Keratinocyte (primary cell): Measurements from ENCODE around the gene MMRN2. TPM values are rescaled to one million over a fixed set of nuclear protein-coding genes. Genes with fewer than 3 reads are reported as not detected.

ENCODE experiments used
- DNase-seq: peaks from one replicate; pipeline ENCODE4 v3.0.0-alpha.2; 2011; ENCODE audit warnings: low read depth, missing footprints, low spot score
- FAIRE-seq: peaks from 2 replicates; lab custom pipeline; 2011; peaks lifted over from hg19 to GRCh38; lab: Jason Lieb, UNC
- H2AFZ ChIP-seq: 2 replicates; pipeline ENCODE4 v1.6.0; 2012; ENCODE audit warnings: low read length, control low read depth, inconsistent platforms; ENCODE audit not compliant: control insufficient read depth
- H3K27ac ChIP-seq: 2 replicates; pipeline ENCODE4 v1.5.1; 2011; ENCODE audit warnings: low read length; ENCODE audit not compliant: control insufficient read depth, insufficient read depth
- H3K27me3 ChIP-seq: 3 replicates; pipeline ENCODE4 v1.6.0; 2011; ENCODE audit warnings: low read length; ENCODE audit not compliant: control insufficient read depth, insufficient read depth; ENCODE audit errors: extremely low read depth
- H3K36me3 ChIP-seq, 2 experiments: 2 replicates in 1 of 2; 3 replicates in 1 of 2; pipeline ENCODE4 v1.5.1; 2011; ENCODE audit warnings: low read length in 2 of 2, mild to moderate bottlenecking in 1 of 2; ENCODE audit not compliant: control insufficient read depth in 2 of 2, insufficient read depth in 2 of 2; ENCODE audit errors: extremely low read depth in 1 of 2
- H3K4me1 ChIP-seq: 3 replicates; pipeline ENCODE4 v1.5.1; 2011; ENCODE audit warnings: low read length; ENCODE audit not compliant: control insufficient read depth, insufficient read depth; ENCODE audit errors: extremely low read depth
- H3K4me2 ChIP-seq: 3 replicates; pipeline ENCODE4 v1.6.0; 2011; ENCODE audit warnings: low read depth, low read length; ENCODE audit not compliant: control insufficient read depth, insufficient read depth; ENCODE audit errors: extremely low read depth
- H3K4me3 ChIP-seq, 3 experiments: fragments of 200-600 bp in 1 of 3; sonication (generic) in 1 of 3; 2 replicates in 2 of 3; 3 replicates in 1 of 3; pipeline ENCODE4 v1.5.1; 2011 to 2016; ENCODE audit warnings: low read length in 3 of 3, mild to moderate bottlenecking in 3 of 3, control low read depth in 2 of 3, inconsistent platforms in 1 of 3, low read depth in 1 of 3, mixed read lengths in 1 of 3, mixed run types in 1 of 3, moderate library complexity in 1 of 3; ENCODE audit not compliant: control insufficient read depth in 2 of 3, insufficient read depth in 2 of 3; ENCODE audit errors: extremely low read depth in 1 of 3
- H3K79me2 ChIP-seq: 2 replicates; pipeline ENCODE4 v1.6.0; 2012; ENCODE audit warnings: low read length; ENCODE audit not compliant: control insufficient read depth, insufficient read depth
- H3K9ac ChIP-seq: 3 replicates; pipeline ENCODE4 v1.6.0; 2011; ENCODE audit warnings: low read length; ENCODE audit not compliant: control insufficient read depth, insufficient read depth; ENCODE audit errors: extremely low read depth
- H3K9me1 ChIP-seq: 3 replicates; pipeline ENCODE4 v1.6.0; 2011; ENCODE audit warnings: low read length; ENCODE audit not compliant: control insufficient read depth, insufficient read depth; ENCODE audit errors: extremely low read depth
- H3K9me3 ChIP-seq: 2 replicates; pipeline ENCODE4 v1.5.1; 2012; ENCODE audit warnings: low read depth, low read length; ENCODE audit not compliant: control insufficient read depth
- H4K20me1 ChIP-seq: 3 replicates; pipeline ENCODE4 v1.6.0; 2011; ENCODE audit warnings: low read length; ENCODE audit not compliant: control insufficient read depth, insufficient read depth; ENCODE audit errors: extremely low read depth
- CTCF ChIP-seq, 3 experiments: IDR thresholded peaks in 1 of 3; conservative IDR thresholded peaks in 1 of 3; optimal IDR thresholded peaks in 1 of 3; 2 replicates in 2 of 3; 3 replicates in 1 of 3; pipeline versions ENCODE3 to v1.5.1; 2011; ENCODE audit warnings: low read length in 3 of 3, mild to moderate bottlenecking in 3 of 3, moderate library complexity in 2 of 3, control low read depth in 1 of 3, inconsistent platforms in 1 of 3; ENCODE audit not compliant: insufficient read depth in 2 of 3; ENCODE audit errors: extremely low read depth in 1 of 3
- EZH2 ChIP-seq: IDR thresholded peaks from one replicate; pipeline ENCODE4 v1.6.1; 2012; ENCODE audit warnings: inconsistent platforms, mild to moderate bottlenecking, low read length, moderate library complexity
- dilution Hi-C: fragments of 300-500 bp; cut with MboI; formaldehyde crosslinking; loops from one replicate; pipeline ENCODE4 v1.7.0; 2020; ENCODE audit warnings: low sequenced_read_pairs; ENCODE audit not compliant: extremely low pct_ligation_motif_present
- polyA plus RNA-seq, 5 experiments: library from polyadenylated mRNA; depleted of rRNA in 3 of 5; stranded (reverse) in 3 of 5; stranded (forward) in 1 of 5; unstranded in 1 of 5; fragments of >200 nt; gene quantifications; 1 replicate in 1 of 5; 2 replicates in 3 of 5; 3 replicates in 1 of 5; pipeline versions ENCODE4 v1.2.1 to v1.2.3, GENCODE V29; 2011 to 2012; ENCODE audit warnings: missing spikeins in 2 of 5, low read depth in 1 of 5, low replicate concordance in 1 of 5

MMRN2 gene
- polyA plus RNA-seq, 1 donor (not counting 4 experiments of a cell fraction or from before 2014, with no cell fraction given) = 13.8 TPM

GRCh38 chr10:86929468-86930380 lies 27.7 kb downstream of the MMRN2 start:
- H3K36me3 ChIP-seq = peaks cover 0 to 2% of the 10 kb centered on the region in 2 experiments
- FAIRE-seq (no peak), DNase-seq (no peak)
- no peak overlapping the region for H3K27ac ChIP-seq
- no peaks in the 10 kb centered on the region for H3K79me2 ChIP-seq
- no peaks in the 10 kb centered on the region for H3K9me3 ChIP-seq
- H2AFZ ChIP-seq = no peak overlapping the region
- H3K27me3 ChIP-seq = no peaks in the 10 kb centered on the region
- TF ChIP-seq CTCF (optimal IDR thresholded peaks at IDR 0.05 in 1 of 3, IDR thresholded peaks at IDR 0.05 in 1 of 3, conservative IDR thresholded peaks at IDR 0.05 in 1 of 3; ENCODE audit: extremely low read depth in 1 of 3, insufficient read depth in 2 of 3, low read length in 3 of 3) (no peak), EZH2 (no peak)
- H3K4me1 ChIP-seq = no peaks in the 10 kb centered on the region
- no peaks in the 10 kb centered on the region for H3K9me1 ChIP-seq
- H3K4me3 ChIP-seq = no peak overlapping the region
- H3K4me2 ChIP-seq = no peak overlapping the region
- no peak overlapping the region for H3K9ac ChIP-seq
- dilution Hi-C loops = no loop called here
- H4K20me1 ChIP-seq = no peaks in the 10 kb centered on the region

- FAIRE-seq = no peak
Observed at GRCh38 chr10:86922553-86922961, 34.9 kb downstream of the MMRN2 start.

More at GRCh38 chr10:86922553-86922961, 34.9 kb downstream of the MMRN2 start:
- no peak overlapping the region for H3K27ac ChIP-seq
- H2AFZ ChIP-seq = no peak overlapping the region
- H3K9ac ChIP-seq = no peak overlapping the region
- H3K4me3 ChIP-seq = no peak overlapping the region
- no peaks in the 10 kb centered on the region for H3K79me2 ChIP-seq
- H3K4me2 ChIP-seq = no peak overlapping the region
- peaks cover 7% of the 10 kb centered on the region for H3K4me1 ChIP-seq
- H4K20me1 ChIP-seq = no peaks in the 10 kb centered on the region
- no peak for DNase-seq
- no peaks in the 10 kb centered on the region for H3K27me3 ChIP-seq
- TF ChIP-seq CTCF (optimal IDR thresholded peaks at IDR 0.05 in 1 of 3, IDR thresholded peaks at IDR 0.05 in 1 of 3, conservative IDR thresholded peaks at IDR 0.05 in 1 of 3; ENCODE audit: extremely low read depth in 1 of 3, insufficient read depth in 2 of 3, low read length in 3 of 3) (no peak), EZH2 (no peak)
- H3K36me3 ChIP-seq = peaks cover 0 to 9% of the 10 kb centered on the region in 2 experiments
- H3K9me1 ChIP-seq = no peaks in the 10 kb centered on the region
- dilution Hi-C loops = no loop called here
- H3K9me3 ChIP-seq = no peaks in the 10 kb centered on the region
